ENCODE measurements around the gene CYSTM1.

- TF ChIP-seq CTCF (IDR thresholded peaks at IDR 0.05; ENCODE audit: poor library complexity, severe bottlenecking) (no peak), EZH2 (IDR thresholded peaks at IDR 0.05; ENCODE audit: borderline replicate concordance, insufficient read depth, low read length, poor library complexity, severe bottlenecking) (no peak), TAF1 (IDR thresholded peaks at IDR 0.05; ENCODE audit: low read depth) (no peak), RAD21 (conservative IDR thresholded peaks at IDR 0.05) (no peak), MXI1 (conservative IDR thresholded peaks at IDR 0.05; ENCODE audit: poor library complexity, severe bottlenecking) (no peak), EP300 (conservative IDR thresholded peaks at IDR 0.05; ENCODE audit: poor library complexity, severe bottlenecking) (no peak)
Observed at GRCh38 chr5:140223567-140223966, 48.6 kb downstream of the CYSTM1 start.

Measured in neural cell (in vitro differentiated cells).